GM23338 (cell line): ENCODE data around the gene ADPGK. TPM values are rescaled to one million over a fixed set of nuclear protein-coding genes. Genes with fewer than 3 reads are reported as not detected.

Source experiments
- ATAC-seq: fragments of 200-7000 bp; cut with Tn5 transposase; 3 replicates; pipeline ENCODE4 v1.9.1; 2020
- DNase-seq: peaks from one replicate; pipeline ENCODE4 v3.0.0-alpha.2; 2015; ENCODE audit warnings: low spot score
- H2AFZ ChIP-seq: fragments of 200-600 bp; sonication (generic); 2 replicates; pipeline ENCODE4 v1.8.0; 2016; ENCODE audit warnings: antibody characterized with exemption, mild to moderate bottlenecking, moderate library complexity
- H3F3A ChIP-seq: fragments of 200-600 bp; sonication (generic); replicated peaks from 2 replicates; pipeline ENCODE4 v1.8.0; 2017; ENCODE audit warnings: antibody characterized with exemption, mixed run types, low read depth
- H3K27ac ChIP-seq: fragments of 200-600 bp; sonication (generic); 2 replicates; pipeline ENCODE4 v1.6.1; 2016; ENCODE audit warnings: low read depth
- H3K27me3 ChIP-seq: fragments of 200-600 bp; sonication (generic); 2 replicates; pipeline ENCODE4 v1.8.0; 2016; ENCODE audit warnings: mild to moderate bottlenecking, mixed run types, moderate library complexity; ENCODE audit not compliant: insufficient read depth
- H3K36me3 ChIP-seq: fragments of 200-600 bp; sonication (generic); 2 replicates; pipeline ENCODE4 v1.8.0; 2016; ENCODE audit warnings: mild to moderate bottlenecking; ENCODE audit not compliant: insufficient read depth
- H3K4me1 ChIP-seq: fragments of 200-600 bp; sonication (generic); 2 replicates; pipeline ENCODE4 v1.8.0; 2016; ENCODE audit warnings: mild to moderate bottlenecking, moderate library complexity; ENCODE audit not compliant: insufficient read depth
- H3K4me2 ChIP-seq: fragments of 200-600 bp; sonication (generic); 2 replicates; pipeline ENCODE4 v1.7.1; 2017; ENCODE audit warnings: mixed run types
- H3K4me3 ChIP-seq: fragments of 200-600 bp; sonication (generic); 2 replicates; pipeline ENCODE4 v1.6.1; 2016; ENCODE audit warnings: mixed run types
- H3K79me2 ChIP-seq: fragments of 200-600 bp; sonication (generic); replicated peaks from 2 replicates; pipeline ENCODE4 v1.8.0; 2017; ENCODE audit warnings: mild to moderate bottlenecking; ENCODE audit not compliant: insufficient read depth
- H3K9me2 ChIP-seq: fragments of 200-600 bp; sonication (generic); 2 replicates; pipeline ENCODE4 v1.8.0; 2017; ENCODE audit not compliant: insufficient read depth
- H4K20me1 ChIP-seq: fragments of 200-600 bp; sonication (generic); replicated peaks from 2 replicates; pipeline ENCODE4 v1.8.0; 2017; ENCODE audit warnings: mild to moderate bottlenecking; ENCODE audit not compliant: insufficient read depth
- H3K27ac Mint-ChIP-seq: 2 replicates; pipeline ENCODE4 v1.8.0; 2020; ENCODE audit warnings: inconsistent platforms, mild to moderate bottlenecking, moderate library complexity, mixed read lengths
- H3K27me3 Mint-ChIP-seq: 3 replicates; pipeline ENCODE4 v1.8.0; 2022; ENCODE audit warnings: low read depth, mild to moderate bottlenecking, moderate library complexity, mixed read lengths, inconsistent platforms; ENCODE audit not compliant: insufficient read depth, poor library complexity
- H3K36me3 Mint-ChIP-seq: 3 replicates; pipeline ENCODE4 v1.8.0; 2021; ENCODE audit warnings: low read depth, mild to moderate bottlenecking, inconsistent platforms, moderate library complexity, mixed read lengths
- H3K4me1 Mint-ChIP-seq: 3 replicates; pipeline ENCODE4 v1.8.0; 2020; ENCODE audit warnings: mild to moderate bottlenecking, inconsistent platforms, mixed read lengths
- H3K4me3 Mint-ChIP-seq: 3 replicates; pipeline ENCODE4 v1.8.0; 2021; ENCODE audit warnings: moderate library complexity, mild to moderate bottlenecking, inconsistent platforms, mixed read lengths
- H3K9me3 Mint-ChIP-seq: 3 replicates; pipeline ENCODE4 v1.8.0; 2020; ENCODE audit warnings: moderate library complexity, mild to moderate bottlenecking, inconsistent platforms, mixed read lengths
- ZNF331 ChIP-seq: fragments of 250-450 bp; sonication (Bioruptor Pico); IDR thresholded peaks from 2 replicates; pipeline ENCODE4 v1.5.0; 2020; ENCODE audit warnings: low read depth, mild to moderate bottlenecking, moderate library complexity
- polyA plus RNA-seq: library from polyadenylated mRNA; unstranded; fragments of >200 nt; fragmentation: Nextera tagmentation; extraction: Ambion mirVana; gene quantifications from 2 replicates; pipeline ENCODE4 v1.2.1, GENCODE V29; 2016
- total RNA-seq: library from RNA; depleted of rRNA; stranded (reverse); fragments of >200 nt; shearing (Covaris generic); gene quantifications from 2 replicates; pipeline ENCODE4 v1.2.3, GENCODE V29; 2014
- TF ChIP-seq, protein P1 (sequence below): fragments of 250-450 bp; sonication (Bioruptor Pico); IDR thresholded peaks from 2 replicates; pipeline ENCODE4 v1.5.0; 2020; ENCODE audit warnings: mild to moderate bottlenecking, moderate library complexity
- TF ChIP-seq, protein P2 (sequence below): IDR thresholded peaks from one replicate; pipeline ENCODE4 v1.6.1; 2018; ENCODE audit warnings: antibody characterized with exemption; ENCODE audit not compliant: unreplicated experiment

Gene ADPGK
- total and polyA plus RNA-seq, 2 experiments from 2014 or later, result 21.5 to 57.0 TPM

GRCh38 chr15:72784456-72784876, 908 bp upstream of the ADPGK start:
- Histone ChIP-seq H3K4me2 (peak overlapping the region; percentile 85), H3K27ac (no peak overlapping the region), H3K36me3 (peaks cover 3% of the 10 kb centered on the region), H3K4me3 (peak overlapping the region; percentile 95), H4K20me1 (no peaks in the 10 kb centered on the region; the same call in none of the 2 replicates), H2AFZ (peak overlapping the region; percentile 99), H3F3A (peaks cover 5% of the 10 kb centered on the region; the same call in 1 of the 2 replicates), H3K9me2 (no peaks in the 10 kb centered on the region), H3K27me3 (no peaks in the 10 kb centered on the region), H3K79me2 (peaks cover 38% of the 10 kb centered on the region), H3K4me1 (peaks cover 16% of the 10 kb centered on the region)
- Mint-ChIP-seq H3K4me3 (peak overlapping the region; percentile 91), H3K4me1 (peaks cover 15% of the 10 kb centered on the region), H3K27ac (no peak overlapping the region), H3K9me3 (no peaks in the 10 kb centered on the region), H3K36me3 (peaks cover 3% of the 10 kb centered on the region; the same call in 1 of the 3 replicates), H3K27me3 (no peaks in the 10 kb centered on the region)
- ATAC-seq (peak; percentile 9), DNase-seq (no peak)
- TF ChIP-seq ZNF331 (CRISPR knock-in tag), result no peak
- TF ChIP-seq, protein P1, sequence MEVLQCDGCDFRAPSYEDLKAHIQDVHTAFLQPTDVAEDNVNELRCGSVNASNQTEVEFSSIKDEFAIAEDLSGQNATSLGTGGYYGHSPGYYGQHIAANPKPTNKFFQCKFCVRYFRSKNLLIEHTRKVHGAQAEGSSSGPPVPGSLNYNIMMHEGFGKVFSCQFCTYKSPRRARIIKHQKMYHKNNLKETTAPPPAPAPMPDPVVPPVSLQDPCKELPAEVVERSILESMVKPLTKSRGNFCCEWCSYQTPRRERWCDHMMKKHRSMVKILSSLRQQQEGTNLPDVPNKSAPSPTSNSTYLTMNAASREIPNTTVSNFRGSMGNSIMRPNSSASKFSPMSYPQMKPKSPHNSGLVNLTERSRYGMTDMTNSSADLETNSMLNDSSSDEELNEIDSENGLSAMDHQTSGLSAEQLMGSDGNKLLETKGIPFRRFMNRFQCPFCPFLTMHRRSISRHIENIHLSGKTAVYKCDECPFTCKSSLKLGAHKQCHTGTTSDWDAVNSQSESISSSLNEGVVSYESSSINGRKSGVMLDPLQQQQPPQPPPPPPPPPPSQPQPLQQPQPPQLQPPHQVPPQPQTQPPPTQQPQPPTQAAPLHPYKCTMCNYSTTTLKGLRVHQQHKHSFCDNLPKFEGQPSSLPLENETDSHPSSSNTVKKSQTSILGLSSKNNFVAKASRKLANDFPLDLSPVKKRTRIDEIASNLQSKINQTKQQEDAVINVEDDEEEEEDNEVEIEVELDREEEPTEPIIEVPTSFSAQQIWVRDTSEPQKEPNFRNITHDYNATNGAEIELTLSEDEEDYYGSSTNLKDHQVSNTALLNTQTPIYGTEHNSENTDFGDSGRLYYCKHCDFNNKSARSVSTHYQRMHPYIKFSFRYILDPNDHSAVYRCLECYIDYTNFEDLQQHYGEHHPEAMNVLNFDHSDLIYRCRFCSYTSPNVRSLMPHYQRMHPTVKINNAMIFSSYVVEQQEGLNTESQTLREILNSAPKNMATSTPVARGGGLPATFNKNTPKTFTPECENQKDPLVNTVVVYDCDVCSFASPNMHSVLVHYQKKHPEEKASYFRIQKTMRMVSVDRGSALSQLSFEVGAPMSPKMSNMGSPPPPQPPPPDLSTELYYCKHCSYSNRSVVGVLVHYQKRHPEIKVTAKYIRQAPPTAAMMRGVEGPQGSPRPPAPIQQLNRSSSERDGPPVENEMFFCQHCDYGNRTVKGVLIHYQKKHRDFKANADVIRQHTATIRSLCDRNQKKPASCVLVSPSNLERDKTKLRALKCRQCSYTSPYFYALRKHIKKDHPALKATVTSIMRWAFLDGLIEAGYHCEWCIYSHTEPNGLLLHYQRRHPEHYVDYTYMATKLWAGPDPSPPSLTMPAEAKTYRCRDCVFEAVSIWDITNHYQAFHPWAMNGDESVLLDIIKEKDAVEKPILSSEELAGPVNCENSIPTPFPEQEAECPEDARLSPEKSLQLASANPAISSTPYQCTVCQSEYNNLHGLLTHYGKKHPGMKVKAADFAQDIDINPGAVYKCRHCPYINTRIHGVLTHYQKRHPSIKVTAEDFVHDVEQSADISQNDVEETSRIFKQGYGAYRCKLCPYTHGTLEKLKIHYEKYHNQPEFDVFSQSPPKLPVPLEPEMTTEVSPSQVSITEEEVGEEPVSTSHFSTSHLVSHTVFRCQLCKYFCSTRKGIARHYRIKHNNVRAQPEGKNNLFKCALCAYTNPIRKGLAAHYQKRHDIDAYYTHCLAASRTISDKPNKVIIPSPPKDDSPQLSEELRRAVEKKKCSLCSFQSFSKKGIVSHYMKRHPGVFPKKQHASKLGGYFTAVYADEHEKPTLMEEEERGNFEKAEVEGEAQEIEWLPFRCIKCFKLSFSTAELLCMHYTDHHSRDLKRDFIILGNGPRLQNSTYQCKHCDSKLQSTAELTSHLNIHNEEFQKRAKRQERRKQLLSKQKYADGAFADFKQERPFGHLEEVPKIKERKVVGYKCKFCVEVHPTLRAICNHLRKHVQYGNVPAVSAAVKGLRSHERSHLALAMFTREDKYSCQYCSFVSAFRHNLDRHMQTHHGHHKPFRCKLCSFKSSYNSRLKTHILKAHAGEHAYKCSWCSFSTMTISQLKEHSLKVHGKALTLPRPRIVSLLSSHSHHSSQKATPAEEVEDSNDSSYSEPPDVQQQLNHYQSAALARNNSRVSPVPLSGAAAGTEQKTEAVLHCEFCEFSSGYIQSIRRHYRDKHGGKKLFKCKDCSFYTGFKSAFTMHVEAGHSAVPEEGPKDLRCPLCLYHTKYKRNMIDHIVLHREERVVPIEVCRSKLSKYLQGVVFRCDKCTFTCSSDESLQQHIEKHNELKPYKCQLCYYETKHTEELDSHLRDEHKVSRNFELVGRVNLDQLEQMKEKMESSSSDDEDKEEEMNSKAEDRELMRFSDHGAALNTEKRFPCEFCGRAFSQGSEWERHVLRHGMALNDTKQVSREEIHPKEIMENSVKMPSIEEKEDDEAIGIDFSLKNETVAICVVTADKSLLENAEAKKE, result no peak
- TF ChIP-seq, protein P2, sequence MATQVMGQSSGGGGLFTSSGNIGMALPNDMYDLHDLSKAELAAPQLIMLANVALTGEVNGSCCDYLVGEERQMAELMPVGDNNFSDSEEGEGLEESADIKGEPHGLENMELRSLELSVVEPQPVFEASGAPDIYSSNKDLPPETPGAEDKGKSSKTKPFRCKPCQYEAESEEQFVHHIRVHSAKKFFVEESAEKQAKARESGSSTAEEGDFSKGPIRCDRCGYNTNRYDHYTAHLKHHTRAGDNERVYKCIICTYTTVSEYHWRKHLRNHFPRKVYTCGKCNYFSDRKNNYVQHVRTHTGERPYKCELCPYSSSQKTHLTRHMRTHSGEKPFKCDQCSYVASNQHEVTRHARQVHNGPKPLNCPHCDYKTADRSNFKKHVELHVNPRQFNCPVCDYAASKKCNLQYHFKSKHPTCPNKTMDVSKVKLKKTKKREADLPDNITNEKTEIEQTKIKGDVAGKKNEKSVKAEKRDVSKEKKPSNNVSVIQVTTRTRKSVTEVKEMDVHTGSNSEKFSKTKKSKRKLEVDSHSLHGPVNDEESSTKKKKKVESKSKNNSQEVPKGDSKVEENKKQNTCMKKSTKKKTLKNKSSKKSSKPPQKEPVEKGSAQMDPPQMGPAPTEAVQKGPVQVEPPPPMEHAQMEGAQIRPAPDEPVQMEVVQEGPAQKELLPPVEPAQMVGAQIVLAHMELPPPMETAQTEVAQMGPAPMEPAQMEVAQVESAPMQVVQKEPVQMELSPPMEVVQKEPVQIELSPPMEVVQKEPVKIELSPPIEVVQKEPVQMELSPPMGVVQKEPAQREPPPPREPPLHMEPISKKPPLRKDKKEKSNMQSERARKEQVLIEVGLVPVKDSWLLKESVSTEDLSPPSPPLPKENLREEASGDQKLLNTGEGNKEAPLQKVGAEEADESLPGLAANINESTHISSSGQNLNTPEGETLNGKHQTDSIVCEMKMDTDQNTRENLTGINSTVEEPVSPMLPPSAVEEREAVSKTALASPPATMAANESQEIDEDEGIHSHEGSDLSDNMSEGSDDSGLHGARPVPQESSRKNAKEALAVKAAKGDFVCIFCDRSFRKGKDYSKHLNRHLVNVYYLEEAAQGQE, result no peak
